Liver (tissue), 9 donors: ENCODE data around the gene PEX5. TPM values are rescaled to one million over a fixed set of nuclear protein-coding genes. Genes with fewer than 3 reads are reported as not detected.

Source experiments
- DNase-seq: peaks from one replicate; pipeline ENCODE4 v3.0.0-alpha.2; 2017; ENCODE audit warnings: low spot score
- H3K27ac ChIP-seq, 2 donors: one replicate each; pipeline ENCODE4 v1.7.0; 2013; ENCODE audit warnings: inconsistent platforms in 2 of 2, low read length in 2 of 2, control low read depth in 1 of 2, low read depth in 1 of 2, mild to moderate bottlenecking in 1 of 2
- H3K27me3 ChIP-seq, 4 donors: one replicate each; pipeline versions ENCODE4 v1.6.1 to v1.7.0; 2013; ENCODE audit warnings: low read length in 3 of 4, inconsistent platforms in 1 of 4, mild to moderate bottlenecking in 1 of 4, moderate library complexity in 1 of 4; ENCODE audit not compliant: control insufficient read depth in 4 of 4, insufficient read depth in 4 of 4
- H3K36me3 ChIP-seq, 4 donors: one replicate each; pipeline versions ENCODE4 v1.6.1 to v1.7.0; 2013; ENCODE audit warnings: low read length in 3 of 4, mild to moderate bottlenecking in 3 of 4, low read depth in 1 of 4, moderate library complexity in 1 of 4; ENCODE audit not compliant: control insufficient read depth in 4 of 4, insufficient read depth in 3 of 4
- H3K4me1 ChIP-seq, 4 donors: one replicate each; pipeline versions ENCODE4 v1.6.1 to v1.7.0; 2013; ENCODE audit warnings: low read length in 3 of 4, mild to moderate bottlenecking in 3 of 4, moderate library complexity in 1 of 4; ENCODE audit not compliant: control insufficient read depth in 4 of 4, insufficient read depth in 4 of 4
- H3K4me3 ChIP-seq, 3 donors: one replicate each; pipeline versions ENCODE4 v1.6.1 to v1.7.0; 2013; ENCODE audit warnings: low read length in 3 of 3, control low read depth in 1 of 3, low read depth in 1 of 3, mild to moderate bottlenecking in 1 of 3
- H3K9ac ChIP-seq, 2 donors: one replicate each; pipeline ENCODE4 v1.7.0; 2013; ENCODE audit warnings: low read length in 2 of 2, mild to moderate bottlenecking in 2 of 2, moderate library complexity in 2 of 2, control low read depth in 1 of 2, low read depth in 1 of 2
- H3K9me3 ChIP-seq, 4 donors: one replicate each; pipeline versions ENCODE4 v1.6.1 to v1.7.0; 2013; ENCODE audit warnings: low read length in 3 of 4; ENCODE audit not compliant: control insufficient read depth in 4 of 4
- ATF3 ChIP-seq: IDR thresholded peaks from 2 replicates; pipeline ENCODE4 v1.6.1; 2016; ENCODE audit warnings: antibody characterized with exemption
- CTCF ChIP-seq: fragments of 150-350 bp; IDR thresholded peaks from 2 replicates; pipeline ENCODE4 v1.5.1; 2017; ENCODE audit warnings: improper control_type of control experiment, low read depth, low read length; ENCODE audit not compliant: missing input control
- EGR1 ChIP-seq, 2 donors: IDR thresholded peaks; 2 replicates each; pipeline ENCODE4 v1.6.1; 2016 to 2018; ENCODE audit warnings: antibody characterized with exemption in 2 of 2, low read depth in 2 of 2
- FOXA2 ChIP-seq: IDR thresholded peaks from 2 replicates; pipeline ENCODE4 v1.6.1; 2016; ENCODE audit warnings: antibody characterized with exemption
- GABPA ChIP-seq, 2 donors: IDR thresholded peaks in 1 of 2; conservative IDR thresholded peaks in 1 of 2; 2 replicates each; pipeline ENCODE4 v1.6.1; 2016; ENCODE audit warnings: antibody characterized with exemption in 2 of 2, mild to moderate bottlenecking in 1 of 2, moderate library complexity in 1 of 2
- HNF4A ChIP-seq, 2 donors: conservative IDR thresholded peaks; 2 replicates each; pipeline ENCODE4 v1.6.1; 2016; ENCODE audit warnings: antibody characterized with exemption in 2 of 2, mild to moderate bottlenecking in 2 of 2
- HNF4G ChIP-seq: IDR thresholded peaks from 2 replicates; pipeline ENCODE4 v1.6.1; 2016; ENCODE audit warnings: antibody characterized with exemption
- NR2F2 ChIP-seq: IDR thresholded peaks from 2 replicates; pipeline ENCODE4 v1.6.1; 2016; ENCODE audit warnings: antibody characterized with exemption
- RAD21 ChIP-seq, 2 donors: IDR thresholded peaks; 2 replicates each; pipeline ENCODE4 v1.6.1; 2016; ENCODE audit warnings: antibody characterized with exemption in 2 of 2, mild to moderate bottlenecking in 2 of 2
- SP1 ChIP-seq: IDR thresholded peaks from 2 replicates; pipeline ENCODE4 v1.6.1; 2018; ENCODE audit warnings: antibody characterized with exemption, mild to moderate bottlenecking
- TAF1 ChIP-seq: conservative IDR thresholded peaks from 2 replicates; pipeline ENCODE4 v1.6.1; 2016; ENCODE audit warnings: antibody characterized with exemption, mild to moderate bottlenecking
- YY1 ChIP-seq: IDR thresholded peaks from 2 replicates; pipeline ENCODE4 v1.6.1; 2016; ENCODE audit warnings: antibody characterized with exemption, mild to moderate bottlenecking
- WGBS: extraction: QIAGEN DNeasy Blood & Tissue Kit; methylation state at CpG from one replicate; pipeline ENCODE4 v1.1.7; 2013; 5-methylcytosine and 5-hydroxymethylcytosine counted together
- polyA plus RNA-seq, 2 donors: library from polyadenylated mRNA; stranded (reverse) in 1 of 2; unstranded in 1 of 2; fragments of 200-250 nt in 1 of 2; fragments of >200 nt in 1 of 2; fragmentation: Nextera tagmentation in 1 of 2; extraction: Ambion mirVana in 1 of 2; gene quantifications; one replicate each; pipeline versions ENCODE4 v1.2.1 to v1.2.3, GENCODE V29; 2013 to 2015
- total RNA-seq, 2 donors: library from RNA; depleted of rRNA; stranded (reverse); fragments of >200 nt; gene quantifications; one replicate each; pipeline ENCODE4 v1.2.3, GENCODE V29; 2014
- donor health status: healthy.
- donor health status: healthy.
- donor health status: healthy.
- donor health status: healthy.
- donor health status: healthy.

Gene PEX5
- total and polyA plus RNA-seq, 4 donors = 5.7 to 37.9 (median 22.8) TPM

GRCh38 chr12:7143564-7143963 lies 45.9 kb upstream of the PEX5 start:
- Histone ChIP-seq H3K9ac (no peak overlapping the region), H3K36me3 (peaks cover 0 to 43% (median 16%) of the 10 kb centered on the region in 4 donors), H3K27ac (peak overlapping the region in 1 of 2 donors; percentile 23), H3K27me3 (no peaks in the 10 kb centered on the region), H3K9me3 (no peaks in the 10 kb centered on the region), H3K4me1 (peaks cover 3 to 27% (median 15%) of the 10 kb centered on the region in 4 donors), H3K4me3 (no peak overlapping the region)
- TF ChIP-seq HNF4G (no peak), RAD21 (IDR thresholded peaks at IDR 0.05) (no peak), HNF4A (conservative IDR thresholded peaks at IDR 0.05) (no peak), GABPA (IDR thresholded peaks at IDR 0.05 in 1 of 2, conservative IDR thresholded peaks at IDR 0.05 in 1 of 2) (no peak), EGR1 (IDR thresholded peaks at IDR 0.05; ENCODE audit: low read depth in 2 of 2) (no peak), CTCF (no peak), SP1 (no peak), TAF1 (no peak), FOXA2 (no peak), NR2F2 (no peak), ATF3 (no peak), YY1 (no peak)
- DNase-seq = no peak
- WGBS = 68% methylated on average over 7 of the region's 7 CpGs

- Histone ChIP-seq H3K27ac (no peak overlapping the region), H3K9me3 (no peaks in the 10 kb centered on the region), H3K36me3 (peaks cover 4 to 47% (median 23%) of the 10 kb centered on the region in 4 donors), H3K4me3 (no peak overlapping the region), H3K27me3 (no peaks in the 10 kb centered on the region), H3K4me1 (peaks cover 3 to 27% (median 15%) of the 10 kb centered on the region in 4 donors), H3K9ac (no peak overlapping the region)
- 51% methylated on average over 11 of the region's 11 CpGs for WGBS
- TF ChIP-seq RAD21 (IDR thresholded peaks at IDR 0.05) = peak; percentile 76 to 80
- no peak for TF ChIP-seq ATF3
- no peak for TF ChIP-seq NR2F2
- TF ChIP-seq FOXA2 = no peak
- TF ChIP-seq HNF4A (conservative IDR thresholded peaks at IDR 0.05) = no peak
- TF ChIP-seq CTCF = peak; percentile 52
- no peak for TF ChIP-seq YY1
- TF ChIP-seq SP1 = no peak
- no peak for TF ChIP-seq EGR1 (IDR thresholded peaks at IDR 0.05; ENCODE audit: low read depth in 2 of 2)
- DNase-seq = no peak
These were observed 44.9 kb upstream of the PEX5 start for GRCh38 chr12:7144414-7145120.
